A673 (cell line): Measurements from ENCODE around the gene TBC1D19. TPM values are rescaled to one million over a fixed set of nuclear protein-coding genes. Genes with fewer than 3 reads are reported as not detected.

Experiments
- BruUV-seq: library from RNA; stranded (reverse); fragments of 400-500 nt; replicated peaks from 2 replicates; lab custom pipeline; 2021; lab: Mats Ljungman, UMichigan
- CTCF ChIA-PET: fragments of 300-600 bp; sonication (Branson Sonifier 250); formaldehyde crosslinking; loops from one replicate; lab custom pipeline; 2022; ENCODE audit warnings: antibody characterized with exemption; lab: Charles Lee
- POLR2A ChIA-PET: fragments of 300-600 bp; sonication (Branson Sonifier 250); formaldehyde crosslinking; loops from one replicate; lab custom pipeline; 2022; ENCODE audit warnings: antibody characterized with exemption; ENCODE audit not compliant: low non-redundant PET; lab: Charles Lee
- DNase-seq: peaks from one replicate; pipeline ENCODE4 v3.0.0-alpha.2; 2015; ENCODE audit warnings: low spot score
- H3K27ac ChIP-seq: fragments of 200-600 bp; sonication (generic); 2 replicates; pipeline ENCODE4 v1.5.1; 2016; ENCODE audit warnings: mixed run types, low read depth, mild to moderate bottlenecking, mixed read lengths, antibody characterized with exemption, low read length; ENCODE audit not compliant: poor library complexity, severe bottlenecking
- H3K27me3 ChIP-seq: fragments of 200-600 bp; sonication (generic); replicated peaks from 2 replicates; pipeline ENCODE4 v1.6.1; 2017; ENCODE audit warnings: mixed run types, low read depth, mild to moderate bottlenecking, mixed read lengths, antibody characterized with exemption, low read length; ENCODE audit not compliant: insufficient read depth, poor library complexity
- H3K36me3 ChIP-seq: fragments of 200-600 bp; sonication (generic); 2 replicates; pipeline ENCODE4 v1.6.1; 2016; ENCODE audit warnings: mixed run types, mild to moderate bottlenecking, mixed read lengths, antibody characterized with exemption, low read length; ENCODE audit not compliant: insufficient read depth, poor library complexity, severe bottlenecking
- H3K4me1 ChIP-seq: fragments of 200-600 bp; sonication (generic); 2 replicates; pipeline ENCODE4 v1.6.1; 2017; ENCODE audit warnings: mixed run types, mild to moderate bottlenecking, mixed read lengths, antibody characterized with exemption, low read length; ENCODE audit not compliant: insufficient read depth, poor library complexity, severe bottlenecking
- H3K4me3 ChIP-seq: fragments of 200-600 bp; sonication (generic); 2 replicates; pipeline ENCODE4 v1.5.1; 2016; ENCODE audit warnings: low read depth, mixed run types, mild to moderate bottlenecking, mixed read lengths, low read length; ENCODE audit not compliant: poor library complexity, severe bottlenecking
- H3K9me3 ChIP-seq: fragments of 200-600 bp; sonication (generic); 2 replicates; pipeline ENCODE4 v1.6.1; 2016; ENCODE audit warnings: mixed run types, low read depth, mild to moderate bottlenecking, mixed read lengths, antibody characterized with exemption, low read length; ENCODE audit not compliant: poor library complexity, severe bottlenecking
- CTCF ChIP-seq: fragments of 300-800, 200-600 bp; sonication (generic); conservative IDR thresholded peaks from 2 replicates; pipeline ENCODE4 v1.5.1; 2017; ENCODE audit warnings: low read depth, mild to moderate bottlenecking, antibody characterized with exemption, low read length, moderate library complexity, mixed read lengths
- EZH2 ChIP-seq: fragments of 200-600 bp; sonication (generic); IDR thresholded peaks from 2 replicates; pipeline ENCODE4 v1.6.1; 2017; ENCODE audit warnings: borderline replicate concordance, low read depth, mild to moderate bottlenecking, mixed read lengths, antibody characterized with exemption, low read length; ENCODE audit not compliant: poor library complexity, severe bottlenecking
- intact Hi-C: fragments of 100-400 bp; cut with micrococcal nuclease; formaldehyde crosslinking; loops from one replicate; pipeline ENCODE4 v1.10.0; 2022; ENCODE audit not compliant: unreplicated experiment
- total RNA-seq: library from RNA; stranded (reverse); gene quantifications from 2 replicates; pipeline ENCODE4 v1.2.3, GENCODE V29; 2021

The TBC1D19 gene
- total RNA-seq, 1 experiment from 2014 or later: 9.9 TPM

GRCh38 chr4:26763063-26763462, 179.2 kb downstream of the TBC1D19 start:
- H3K4me1 ChIP-seq: no peaks in the 10 kb centered on the region
- ChIA-PET POLR2A (no interaction called here), CTCF (no interaction called here)
- intact Hi-C loops: no loop called here
- H3K9me3 ChIP-seq: no peaks in the 10 kb centered on the region
- no peak overlapping the region for H3K4me3 ChIP-seq
- no TSS peak for BruUV-seq
- H3K36me3 ChIP-seq: no peaks in the 10 kb centered on the region
- TF ChIP-seq EZH2: no peak
- TF ChIP-seq CTCF: no peak
- H3K27ac ChIP-seq: no peak overlapping the region
- no peak for DNase-seq
- no peaks in the 10 kb centered on the region for H3K27me3 ChIP-seq

- intact Hi-C loops: no loop called here
- ChIA-PET CTCF (no interaction called here), POLR2A (no interaction called here)
- BruUV-seq: no TSS peak
- Histone ChIP-seq H3K9me3 (no peaks in the 10 kb centered on the region), H3K36me3 (no peaks in the 10 kb centered on the region), H3K27me3 (no peaks in the 10 kb centered on the region), H3K4me3 (no peak overlapping the region), H3K27ac (no peak overlapping the region), H3K4me1 (no peaks in the 10 kb centered on the region)
- no peak for DNase-seq
- no peak for TF ChIP-seq CTCF
- TF ChIP-seq EZH2: no peak
Observed at GRCh38 chr4:26763648-26764047, 179.8 kb downstream of the TBC1D19 start.

- CTCF ChIA-PET: no interaction called here
- TF ChIP-seq EZH2: no peak
- TF ChIP-seq CTCF: no peak
- Histone ChIP-seq H3K27ac (no peak overlapping the region), H3K4me1 (no peaks in the 10 kb centered on the region), H3K4me3 (no peak overlapping the region), H3K36me3 (no peaks in the 10 kb centered on the region), H3K27me3 (no peaks in the 10 kb centered on the region), H3K9me3 (no peaks in the 10 kb centered on the region)
- intact Hi-C loops: no loop called here
- POLR2A ChIA-PET: no interaction called here
- no peak for DNase-seq
- no TSS peak for BruUV-seq
Observed at GRCh38 chr4:26764231-26764630, 180.3 kb downstream of the TBC1D19 start.
